Activated naive CD4-positive, alpha-beta T cell treated with anti-CD3 and anti-CD28 coated beads, Interleukin-2, amount 50 U/mL, for 72 hours (primary cell): ENCODE data around the gene PRRC2A. TPM values are rescaled to one million over a fixed set of nuclear protein-coding genes. Genes with fewer than 3 reads are reported as not detected.

Source experiments
- ATAC-seq, 2 donors: fragments of 150-1000 bp; cut with Tn5 transposase; 2 replicates each; pipeline ENCODE4 v1.10.0; 2021; ENCODE audit warnings: mild to moderate bottlenecking in 2 of 2, moderate library complexity in 2 of 2
- DNase-seq, 2 donors: peaks; one replicate each; pipeline ENCODE4 v3.0.0; 2021 to 2022; ENCODE audit warnings: low spot score in 2 of 2
- H3K27ac Mint-ChIP-seq, 2 donors: one replicate each; pipeline ENCODE4 v1.8.0; 2022; ENCODE audit warnings: mild to moderate bottlenecking in 2 of 2, mixed read lengths in 2 of 2
- H3K36me3 Mint-ChIP-seq, 2 donors: one replicate each; pipeline ENCODE4 v1.8.0; 2022; ENCODE audit warnings: mixed read lengths in 2 of 2
- H3K9me3 Mint-ChIP-seq, 2 donors: one replicate each; pipeline ENCODE4 v1.8.0; 2022; ENCODE audit warnings: mixed read lengths in 2 of 2
- total RNA-seq, 2 donors: library from RNA; stranded (reverse); gene quantifications; one replicate each; pipeline ENCODE4 v1.2.3, GENCODE V29; 2022

The PRRC2A gene
- total RNA-seq, 2 donors from 2014 or later = 253 to 336 TPM

DNA sequence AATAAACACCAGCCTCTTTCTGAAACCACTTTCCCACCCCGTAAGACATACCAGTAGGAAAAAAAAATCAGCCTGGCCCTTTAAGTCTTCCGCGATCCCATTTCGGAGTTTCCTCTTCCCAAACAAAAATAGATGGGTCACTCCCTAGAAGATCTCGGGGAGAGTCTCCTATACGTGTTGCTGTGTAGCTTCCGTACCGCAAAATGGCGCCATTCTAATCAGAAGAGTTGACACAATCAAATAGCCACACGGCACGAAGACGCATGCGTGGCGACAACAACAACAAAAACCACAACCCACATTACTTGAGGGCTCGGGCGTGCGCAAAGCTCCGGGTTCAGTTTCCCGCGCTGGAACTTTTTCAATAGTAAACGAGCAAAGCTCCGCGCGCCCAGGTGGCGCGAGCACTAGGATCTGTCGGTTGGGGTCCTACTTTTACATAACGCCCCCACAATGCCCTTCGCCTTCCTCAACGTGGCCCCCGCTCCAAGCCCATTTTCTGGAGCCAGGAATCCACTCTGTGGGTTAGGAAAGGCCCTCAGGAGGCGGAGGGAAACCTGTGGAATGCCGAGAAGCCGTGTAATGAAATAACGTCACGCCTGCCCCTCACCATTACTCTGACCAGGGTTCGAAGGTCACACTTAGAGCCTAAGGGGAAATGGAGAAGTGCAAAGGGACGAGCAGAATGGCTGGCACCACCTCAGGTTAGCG, 44.4 kb downstream of the PRRC2A start, which contains the start of gene GPANK1:
Gene GPANK1, minus strand, starts transcription at position 208 of the 711 bp plus-strand sequence. CDS start 519 bp downstream, outside the sequence.
- peak; percentile 30 to 46 for ATAC-seq
- Mint-ChIP-seq H3K9me3 (no peaks in the 10 kb centered on the region), H3K36me3 (peaks cover 48 to 56% of the 10 kb centered on the region in 2 donors), H3K27ac (peak within 1 kb of the TSS; percentile 94 to 99)
- peak; percentile 81 to 85 for DNase-seq

DNA sequence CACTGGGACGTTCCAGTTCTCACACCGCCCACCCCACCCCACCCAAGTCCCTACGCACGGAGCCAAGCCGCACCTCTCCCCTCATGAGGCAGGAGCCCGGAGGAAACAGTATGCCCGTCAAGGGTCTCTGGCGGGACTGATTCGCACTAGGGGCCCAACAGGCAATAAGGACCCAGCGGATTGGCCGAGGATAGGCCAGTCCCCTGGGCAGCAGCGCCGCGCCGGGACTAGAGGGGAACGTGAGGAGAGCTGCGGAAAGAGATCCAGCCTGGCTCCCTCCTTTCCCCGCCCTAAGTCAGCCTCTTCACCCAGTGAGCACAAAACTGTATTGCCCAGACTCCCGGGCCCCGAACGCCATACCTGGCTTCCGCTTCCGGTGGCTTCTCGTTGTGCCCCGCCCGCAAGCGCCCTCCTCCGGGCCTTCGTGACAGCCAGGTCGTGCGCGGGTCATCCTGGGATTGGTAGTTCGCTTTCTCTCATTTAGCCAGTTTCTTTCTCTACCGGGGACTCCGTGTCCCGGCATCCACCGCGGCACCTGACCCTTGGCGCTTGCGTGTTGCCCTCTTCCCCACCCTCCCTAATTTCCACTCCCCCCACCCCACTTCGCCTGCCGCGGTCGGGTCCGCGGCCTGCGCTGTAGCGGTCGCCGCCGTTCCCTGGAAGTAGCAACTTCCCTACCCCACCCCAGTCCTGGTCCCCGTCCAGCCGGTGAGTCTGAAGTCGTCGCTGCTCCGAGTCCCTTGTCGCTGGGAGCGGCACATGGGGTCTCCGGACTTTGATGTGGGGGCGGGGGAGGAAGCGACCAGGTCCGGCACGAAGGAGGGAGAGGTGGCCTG, 45.2 kb downstream of the PRRC2A start, which contains the start of gene CSNK2B:
Gene CSNK2B, plus strand, starts transcription at position 580 of the 836 bp plus-strand sequence. CDS start 752 bp downstream, outside the sequence.
- peak; percentile 87 to 91 for ATAC-seq
- peak within 1 kb of the TSS; percentile 94 to 99 for H3K27ac Mint-ChIP-seq

DNA sequence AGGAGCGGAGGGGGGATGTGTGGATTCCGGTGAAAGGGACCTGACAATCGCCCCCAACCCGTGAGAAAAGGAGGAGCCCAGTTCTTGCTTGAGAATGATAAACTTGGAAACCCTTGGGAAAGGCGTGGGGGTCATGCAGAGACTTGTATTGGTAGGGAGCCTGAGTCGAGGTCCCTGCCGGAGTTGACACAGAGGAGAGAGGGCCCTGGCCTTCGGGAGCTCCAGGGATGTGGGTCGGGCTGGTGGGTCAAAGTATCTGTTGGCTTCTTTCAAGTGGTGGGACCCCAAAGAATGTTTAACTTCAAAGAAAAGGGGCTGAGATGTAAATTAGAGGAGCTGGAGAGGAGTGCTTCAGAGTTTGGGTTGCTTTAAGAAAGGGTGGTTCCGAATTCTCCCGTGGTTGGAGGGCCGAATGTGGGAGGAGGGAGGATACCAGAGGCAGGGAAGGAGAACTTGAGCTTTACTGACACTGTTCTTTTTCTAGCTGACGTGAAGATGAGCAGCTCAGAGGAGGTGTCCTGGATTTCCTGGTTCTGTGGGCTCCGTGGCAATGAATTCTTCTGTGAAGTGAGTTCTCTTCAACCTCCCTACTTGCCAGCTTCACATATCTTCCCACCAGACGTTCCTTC, 45.9 kb downstream of the PRRC2A start:
- no peaks in the 10 kb centered on the region for H3K9me3 Mint-ChIP-seq

More for the DNA sequence above, 45.2 kb downstream of the PRRC2A start, which contains the start of gene CSNK2B:
- peaks cover 45 to 52% of the 10 kb centered on the region in 2 donors for H3K36me3 Mint-ChIP-seq
- DNase-seq = peak; percentile 95 to 97
- no peaks in the 10 kb centered on the region for H3K9me3 Mint-ChIP-seq

DNA sequence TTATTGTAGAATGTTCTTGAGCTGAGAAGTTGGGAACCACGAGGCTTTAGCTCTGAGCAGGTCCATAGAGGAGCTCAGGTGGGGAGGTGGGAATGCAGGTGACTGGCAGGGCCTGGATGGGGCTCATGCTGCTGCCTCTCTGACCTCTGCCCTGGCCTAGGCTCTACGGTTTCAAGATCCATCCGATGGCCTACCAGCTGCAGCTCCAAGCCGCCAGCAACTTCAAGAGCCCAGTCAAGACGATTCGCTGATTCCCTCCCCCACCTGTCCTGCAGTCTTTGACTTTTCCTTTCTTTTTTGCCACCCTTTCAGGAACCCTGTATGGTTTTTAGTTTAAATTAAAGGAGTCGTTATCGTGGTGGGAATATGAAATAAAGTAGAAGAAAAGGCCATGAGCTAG, 49.2 kb downstream of the PRRC2A start, which contains the start of gene LY6G5B:
Gene LY6G5B, plus strand, starts transcription at position 301 of the 400 bp plus-strand sequence. CDS start 975 bp downstream, outside the sequence.
- ATAC-seq = no peak
- peak within 1 kb of the TSS; percentile 11 to 88 for H3K27ac Mint-ChIP-seq
- DNase-seq = no peak

More for the DNA sequence above, 45.9 kb downstream of the PRRC2A start:
- Mint-ChIP-seq H3K27ac (peak overlapping the region; percentile 94 to 99), H3K36me3 (peaks cover 50 to 52% of the 10 kb centered on the region in 2 donors)
- ATAC-seq (no peak), DNase-seq (no peak)

DNA sequence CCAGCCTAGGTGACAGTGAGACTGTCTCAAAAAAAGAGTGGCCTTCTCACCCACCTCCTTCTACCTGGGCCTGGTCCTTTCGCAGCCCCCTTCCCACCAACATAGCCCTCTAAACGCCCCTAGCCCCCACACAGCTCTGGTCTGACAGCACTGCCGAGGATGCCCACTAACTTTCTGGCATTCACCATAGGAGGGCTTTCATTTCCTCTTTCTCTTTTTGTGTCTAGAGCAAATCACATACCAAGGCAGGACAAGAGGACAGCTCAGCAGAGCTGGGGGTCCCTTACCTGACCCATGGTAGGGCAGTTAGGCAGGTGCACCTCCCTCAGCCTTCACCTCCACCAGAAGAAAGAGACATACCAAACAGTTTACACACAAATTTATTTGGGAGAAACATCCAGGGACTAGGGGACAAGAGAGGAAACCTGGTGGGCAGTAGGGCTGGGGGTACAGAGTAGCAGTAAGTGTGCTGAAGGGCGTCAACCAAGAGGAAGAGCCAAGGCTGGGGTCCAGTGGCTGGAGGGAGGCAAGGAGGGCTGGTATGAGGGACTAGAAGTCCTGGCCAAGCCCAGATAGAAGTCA, 55.9 kb downstream of the PRRC2A start:
- ATAC-seq (no peak), DNase-seq (no peak)
- Mint-ChIP-seq H3K27ac (peak overlapping the region; percentile 19 to 21), H3K9me3 (no peaks in the 10 kb centered on the region), H3K36me3 (peaks cover 0 to 7% of the 10 kb centered on the region in 2 donors)

More for the DNA sequence above, 49.2 kb downstream of the PRRC2A start, which contains the start of gene LY6G5B:
- Mint-ChIP-seq H3K9me3 (no peaks in the 10 kb centered on the region), H3K36me3 (peaks cover 29 to 39% of the 10 kb centered on the region in 2 donors)

DNA sequence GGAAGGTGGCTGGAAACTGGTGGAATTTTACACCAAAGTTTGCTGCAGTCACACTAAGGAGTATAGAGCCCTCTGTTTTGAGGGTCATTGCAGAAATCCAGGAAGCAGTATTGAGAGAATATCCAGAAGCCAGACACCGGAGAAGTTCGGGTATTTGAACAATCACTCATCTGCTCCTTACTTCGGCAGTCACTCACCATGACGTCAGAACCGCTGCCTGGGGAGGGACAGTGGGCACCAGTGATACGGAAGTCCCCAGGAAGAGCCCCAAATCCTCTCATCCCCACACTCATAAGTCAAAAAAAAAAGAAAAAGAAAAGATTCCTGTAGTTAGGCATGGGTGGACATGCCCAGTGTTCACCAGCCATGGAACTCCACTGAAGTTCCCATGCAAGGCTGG, 56.4 kb downstream of the PRRC2A start:
- Mint-ChIP-seq H3K9me3 (no peaks in the 10 kb centered on the region), H3K36me3 (peaks cover 0 to 6% of the 10 kb centered on the region in 2 donors), H3K27ac (peak overlapping the region in 1 of 2 donors; percentile 21)
- no peak for DNase-seq
- no peak for ATAC-seq

DNA sequence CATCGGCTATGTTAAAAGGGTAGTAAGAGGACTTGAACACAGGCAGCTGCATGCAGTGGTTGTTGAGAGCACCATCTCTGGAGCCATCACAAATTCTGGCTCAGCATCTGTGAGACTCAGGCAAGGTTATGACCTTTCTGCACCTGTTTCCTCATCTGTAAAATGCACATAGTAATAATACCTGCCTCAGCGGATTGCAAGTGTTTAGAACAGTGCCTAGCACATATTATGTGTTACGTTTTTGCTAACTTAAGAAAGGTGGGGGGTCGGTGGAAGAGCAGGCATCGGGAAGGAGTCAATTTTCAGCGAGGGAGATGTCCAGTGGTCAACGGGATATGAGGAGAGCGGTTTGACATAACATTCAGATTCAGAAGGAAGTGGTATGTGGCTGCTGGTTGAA, 57.4 kb downstream of the PRRC2A start:
- no peaks in the 10 kb centered on the region for H3K9me3 Mint-ChIP-seq

DNA sequence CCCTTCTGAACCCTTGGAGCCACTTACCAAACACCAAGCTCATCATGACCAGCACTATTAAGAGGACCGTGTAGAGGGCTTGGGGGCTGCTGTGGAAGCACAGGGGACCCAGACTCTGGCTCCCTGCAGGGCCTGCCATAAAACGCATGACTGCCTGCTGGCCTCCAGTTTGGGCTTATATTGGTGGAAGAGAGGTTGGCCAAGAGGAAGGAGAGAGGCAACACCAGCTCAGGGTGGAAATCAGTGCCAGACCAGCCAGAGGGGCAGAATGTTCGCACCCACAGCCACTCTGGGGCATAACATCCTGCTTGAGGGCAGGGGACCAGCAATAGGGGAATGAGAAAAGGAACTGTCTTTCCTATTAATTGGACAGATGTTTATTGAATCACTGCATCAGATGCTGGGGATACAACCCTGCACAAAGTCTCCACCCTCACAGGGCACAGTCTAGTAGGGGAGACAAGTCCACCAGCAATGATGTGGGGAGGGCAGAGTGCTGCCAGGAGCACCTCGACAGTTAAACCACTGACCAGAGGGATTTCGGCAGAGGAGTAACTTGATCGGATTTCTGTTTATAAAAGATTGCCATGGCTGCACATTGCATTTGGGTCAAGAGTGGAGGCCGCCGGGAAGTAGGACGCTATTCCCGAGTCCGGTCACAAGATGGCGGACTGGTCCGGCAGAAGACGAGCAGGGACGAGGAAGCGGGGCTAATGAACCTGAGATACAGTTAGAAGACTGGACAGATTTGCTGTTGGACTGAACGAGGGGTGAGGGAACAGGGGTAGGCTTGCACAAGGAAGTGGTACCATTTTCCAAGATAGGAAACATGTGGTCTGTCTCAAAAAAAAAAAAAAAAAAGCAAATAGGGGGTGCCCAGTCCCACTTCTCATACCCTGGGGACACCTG, 60.0 kb downstream of the PRRC2A start, which contains the start of gene LY6G5C:
Gene LY6G5C, minus strand, starts transcription at position 842 of the 909 bp plus-strand sequence. Its CDS starts 694 bp downstream, at position 148.
- peak within 1 kb of the TSS; percentile 15 to 83 for H3K27ac Mint-ChIP-seq
- peak; percentile 64 to 74 for ATAC-seq
- no peaks in the 10 kb centered on the region for H3K36me3 Mint-ChIP-seq

More for the DNA sequence above, 57.4 kb downstream of the PRRC2A start:
- peak overlapping the region in 1 of 2 donors; percentile 29 for H3K27ac Mint-ChIP-seq
- peaks cover 0 to 6% of the 10 kb centered on the region in 2 donors for H3K36me3 Mint-ChIP-seq
- DNase-seq (no peak), ATAC-seq (no peak)

DNA sequence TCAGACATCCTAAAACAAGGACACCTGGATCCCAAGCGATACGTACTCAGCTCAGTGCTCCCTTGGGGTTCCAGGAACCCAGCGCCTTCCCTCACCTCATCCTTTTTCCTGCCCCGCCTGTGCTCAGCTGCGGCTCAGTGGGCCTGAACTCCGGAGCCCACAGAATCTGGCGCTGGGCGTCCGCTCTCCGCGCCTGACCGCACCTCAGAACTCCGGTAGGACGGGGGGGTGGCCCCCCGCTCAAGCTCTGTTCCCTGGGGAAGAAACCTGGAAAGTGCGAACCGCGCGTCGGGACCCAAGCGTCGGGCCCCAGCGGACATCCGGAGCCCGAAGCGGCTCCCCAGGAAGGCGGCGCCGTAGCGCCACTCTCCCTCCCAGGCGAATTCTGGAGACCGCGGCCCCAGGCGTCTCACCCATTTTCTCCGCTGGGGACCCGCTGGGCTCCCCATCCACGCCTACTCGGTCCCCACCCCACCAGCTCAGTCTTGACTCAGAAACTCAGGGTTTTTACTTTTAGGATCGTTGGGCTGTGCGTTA, 60.7 kb downstream of the PRRC2A start:
- peak; percentile 68 to 78 for ATAC-seq
- DNase-seq = peak; percentile 56 to 66
- H3K36me3 Mint-ChIP-seq = no peaks in the 10 kb centered on the region
- peak overlapping the region in 1 of 2 donors; percentile 83 for H3K27ac Mint-ChIP-seq
- H3K9me3 Mint-ChIP-seq = no peaks in the 10 kb centered on the region

More for the DNA sequence above, 60.0 kb downstream of the PRRC2A start, which contains the start of gene LY6G5C:
- no peaks in the 10 kb centered on the region for H3K9me3 Mint-ChIP-seq
- peak; percentile 70 to 75 for DNase-seq

DNA sequence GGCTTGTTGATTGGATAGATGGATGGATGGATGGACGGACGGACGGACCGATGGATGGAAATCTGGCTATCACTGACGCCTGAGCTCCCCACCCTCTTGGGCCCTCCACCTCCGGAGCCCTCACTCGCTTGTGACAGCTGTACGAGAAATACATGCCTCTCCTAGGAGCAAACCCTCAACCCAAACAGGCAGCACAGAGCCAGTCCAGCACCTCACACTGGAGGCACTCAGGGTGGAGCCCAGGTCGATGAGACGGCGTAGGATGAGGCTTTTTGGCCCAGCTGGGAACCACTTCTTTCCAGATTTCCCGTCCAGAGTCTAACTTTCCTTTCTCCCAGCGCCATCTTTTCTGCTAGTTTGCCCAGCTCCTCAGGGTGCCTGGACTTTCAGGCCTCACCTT, 63.1 kb downstream of the PRRC2A start:
- DNase-seq = no peak
- ATAC-seq = no peak
- Mint-ChIP-seq H3K9me3 (no peaks in the 10 kb centered on the region), H3K27ac (no peak overlapping the region), H3K36me3 (no peaks in the 10 kb centered on the region)

DNA sequence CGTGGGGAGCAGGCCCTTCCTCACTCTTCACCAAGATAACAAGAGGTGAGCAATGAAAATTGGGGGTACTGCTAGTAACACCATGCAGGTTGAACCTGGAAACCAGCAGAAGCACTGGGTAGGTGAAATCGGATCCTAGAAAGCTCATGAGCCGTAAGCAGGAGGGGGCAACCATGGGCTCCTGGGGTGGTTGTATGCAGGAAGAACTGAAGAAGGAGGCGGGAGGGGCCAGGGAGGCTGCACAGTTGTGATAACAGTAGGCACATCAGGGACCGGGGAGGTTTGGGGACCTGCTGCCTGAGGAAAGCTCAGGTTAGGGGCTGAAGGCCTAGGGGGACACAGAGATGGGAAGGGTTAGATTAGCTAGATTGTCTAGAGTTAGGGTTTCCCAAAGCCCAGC, 66.0 kb downstream of the PRRC2A start:
- Mint-ChIP-seq H3K27ac (no peak overlapping the region), H3K9me3 (no peaks in the 10 kb centered on the region), H3K36me3 (no peaks in the 10 kb centered on the region)
- DNase-seq (no peak), ATAC-seq (no peak)

DNA sequence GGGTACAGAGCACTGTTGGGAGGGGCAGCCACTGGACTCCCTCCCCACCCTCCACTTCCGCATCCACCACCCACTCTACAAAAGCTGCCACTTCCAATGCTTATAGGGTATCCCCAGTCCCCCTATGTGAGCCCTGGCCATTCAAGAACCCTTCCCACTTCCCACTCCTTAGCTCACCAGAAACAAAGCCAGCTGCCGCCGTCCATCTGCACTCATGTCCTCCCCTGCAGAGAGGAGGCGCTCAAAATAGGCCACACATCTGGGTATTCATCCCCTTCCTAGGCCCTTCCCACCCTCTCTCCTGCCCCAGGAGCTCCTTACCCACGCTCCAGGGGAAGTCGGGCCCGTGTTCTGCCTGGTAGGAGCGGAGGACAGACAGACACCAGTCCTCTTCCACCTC, 66.8 kb downstream of the PRRC2A start:
- Mint-ChIP-seq H3K9me3 (no peaks in the 10 kb centered on the region), H3K36me3 (no peaks in the 10 kb centered on the region), H3K27ac (no peak overlapping the region)
- DNase-seq = no peak
- ATAC-seq = no peak
